Esophagus muscularis mucosa (tissue), 4 donors: ENCODE measurements around the gene STN1.

Source experiments
- CTCF ChIP-seq, 3 experiments: fragments of 200-600 bp in 2 of 3; fragments of 450-650 bp in 1 of 3; sonication (generic) in 2 of 3; IDR thresholded peaks; one replicate each; pipeline ENCODE4 v1.5.1; 2017 to 2019; ENCODE audit warnings: antibody characterized with exemption in 3 of 3, mild to moderate bottlenecking in 2 of 3, moderate library complexity in 1 of 3
- EP300 ChIP-seq: sonication (generic); formaldehyde crosslinking; IDR thresholded peaks from one replicate; pipeline ENCODE4 v1.6.1; 2017; ENCODE audit warnings: antibody characterized with exemption
- POLR2A ChIP-seq: fragments of 450-650 bp; IDR thresholded peaks from one replicate; pipeline ENCODE4 v1.6.1; 2017; ENCODE audit warnings: antibody characterized with exemption, moderate library complexity, mild to moderate bottlenecking, low read depth
- POLR2AphosphoS5 ChIP-seq, 2 donors: sonication (generic); formaldehyde crosslinking; IDR thresholded peaks; one replicate each; pipeline ENCODE4 v1.6.1; 2017; ENCODE audit warnings: antibody characterized with exemption in 2 of 2

GRCh38 chr10:103916876-103917275 lies 1.1 kb downstream of the STN1 start:
- TF ChIP-seq CTCF (IDR thresholded peaks at IDR 0.05), result no peak
- no peak for TF ChIP-seq EP300
- no peak for TF ChIP-seq POLR2A
- TF ChIP-seq POLR2AphosphoS5 (IDR thresholded peaks at IDR 0.05), result no peak
